ENCODE data around the gene GFOD1. TPM values are rescaled to one million over a fixed set of nuclear protein-coding genes. Genes with fewer than 3 reads are reported as not detected.
A peak's percentile ranks its signal among the peaks of the same experiment; 100 is the strongest.
"Not testable (repeated sequence)": the region's sequence is repeated elsewhere in the genome, so short reads cannot be mapped to it uniquely, and the experiment has no call there.

Gene GFOD1
- total RNA-seq, 1 donor from 2014 or later, result 20.2 TPM

DNA sequence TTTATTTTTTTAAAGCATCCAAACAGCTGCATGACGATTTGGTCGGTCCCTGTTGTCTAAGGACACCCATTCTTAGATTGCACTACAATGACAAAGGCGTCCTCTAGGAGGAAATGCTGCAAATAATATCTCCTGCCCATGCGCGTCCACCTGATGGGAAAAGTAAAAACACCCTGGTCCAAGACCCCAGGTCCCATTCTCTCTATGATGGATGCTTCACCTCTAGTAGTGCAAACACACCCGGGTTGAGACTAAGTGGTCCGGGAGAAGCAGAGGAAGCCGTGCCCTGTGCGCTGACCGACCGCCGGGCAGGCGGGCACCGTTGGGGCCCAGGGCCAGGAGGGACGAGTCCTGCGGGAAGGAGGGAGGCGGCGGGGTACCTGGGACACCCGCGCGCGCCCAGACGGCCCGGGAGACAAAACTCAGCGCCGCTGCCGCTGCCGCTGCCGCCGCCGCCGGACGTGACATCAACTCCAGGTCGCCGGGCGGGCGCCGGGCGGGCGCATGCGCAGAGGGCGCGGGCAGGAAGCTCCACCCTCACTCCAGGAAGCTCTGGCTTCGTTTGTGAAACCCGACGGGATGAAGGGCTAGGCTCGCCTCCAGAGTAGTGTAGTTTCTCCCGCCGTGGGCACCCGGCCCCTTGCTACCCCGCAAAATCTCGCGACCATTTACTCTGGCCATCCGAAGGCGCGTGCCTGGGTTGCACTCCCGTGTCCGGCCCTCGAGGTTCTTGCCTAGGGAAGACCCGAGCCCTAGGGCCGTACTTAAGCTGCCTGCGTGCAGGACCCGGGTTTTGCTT lies 159.1 kb downstream of the GFOD1 start, which contains the start of gene TBC1D7:
Gene TBC1D7 (minus strand): TSS at position 462 of the 799 bp plus-strand sequence. CDS start 1,639 bp downstream, outside the sequence.
- peak within 1 kb of the TSS; percentile 76 for H3K4me3 ChIP-seq
- H3K9me3 ChIP-seq, result no peaks in the 10 kb centered on the region
- no peaks in the 10 kb centered on the region for H3K27me3 ChIP-seq (ENCODE audit: low read depth)
- ATAC-seq (peak; percentile 97 to 99), DNase-seq (peak; percentile 93)
- peaks cover 30% of the 10 kb centered on the region for H3K36me3 ChIP-seq
- TF ChIP-seq CTCF (IDR thresholded peaks at IDR 0.05), result peak; percentile 18
- peaks cover 21% of the 10 kb centered on the region for H3K4me1 ChIP-seq
- H3K27ac ChIP-seq, result peak within 1 kb of the TSS; percentile 89
- intact Hi-C loops (cut with DNase I), result no loop called here

GRCh38 chr6:13327691-13328075 lies 159.7 kb downstream of the GFOD1 start:
- peaks cover 36% of the 10 kb centered on the region for H3K36me3 ChIP-seq
- intact Hi-C loops (cut with DNase I), result no loop called here
- peak in 1 of 2 donors; percentile 3 for ATAC-seq
- H3K4me1 ChIP-seq, result peaks cover 21% of the 10 kb centered on the region
- DNase-seq, result no peak
- H3K27ac ChIP-seq, result peak overlapping the region; percentile 89
- peak overlapping the region; percentile 76 for H3K4me3 ChIP-seq
- no peaks in the 10 kb centered on the region for H3K27me3 ChIP-seq (ENCODE audit: low read depth)
- H3K9me3 ChIP-seq, result no peaks in the 10 kb centered on the region
- no peak for TF ChIP-seq CTCF (IDR thresholded peaks at IDR 0.05)

- intact Hi-C loops (cut with DNase I); H3K27ac ChIP-seq; H3K4me3 ChIP-seq; ATAC-seq; H3K27me3 ChIP-seq (ENCODE audit: low read depth); DNase-seq; H3K9me3 ChIP-seq: not testable (repeated sequence)
- Histone ChIP-seq H3K36me3 (peaks cover 51% of the 10 kb centered on the region), H3K4me1 (peaks cover 21% of the 10 kb centered on the region)
Observed at GRCh38 chr6:13326031-13326586, 161.3 kb downstream of the GFOD1 start.

- Histone ChIP-seq H3K4me3 (no peak overlapping the region), H3K4me1 (no peaks in the 10 kb centered on the region), H3K27me3 (ENCODE audit: low read depth) (no peaks in the 10 kb centered on the region), H3K27ac (no peak overlapping the region), H3K36me3 (peaks cover 99% of the 10 kb centered on the region), H3K9me3 (no peaks in the 10 kb centered on the region)
- no peak for ATAC-seq
- TF ChIP-seq CTCF (IDR thresholded peaks at IDR 0.05), result no peak
- intact Hi-C loops (cut with DNase I), result no loop called here
- no peak for DNase-seq
Observed at GRCh38 chr6:13319891-13320564, 167.4 kb downstream of the GFOD1 start.

DNA sequence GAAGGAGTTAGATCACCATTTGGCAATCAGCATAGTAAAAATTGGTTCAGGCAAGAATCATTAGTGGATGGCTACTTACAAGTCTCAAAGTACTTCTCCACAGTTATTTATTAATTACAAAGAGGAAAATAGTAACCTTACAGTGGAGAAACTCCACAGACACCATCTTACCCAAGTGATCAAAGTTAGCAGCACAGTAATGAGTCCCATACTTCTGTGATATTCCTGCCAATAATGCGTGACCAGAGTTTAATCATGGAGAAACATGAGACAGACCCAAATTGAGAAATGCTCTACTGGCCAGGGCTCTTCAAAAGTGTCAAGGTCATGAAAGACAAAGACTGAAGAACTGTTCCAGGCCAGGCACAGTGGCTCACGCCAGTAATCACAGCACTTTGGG lies 168.6 kb downstream of the GFOD1 start:
- intact Hi-C loops (cut with DNase I), result no loop called here
- Histone ChIP-seq H3K4me1 (no peaks in the 10 kb centered on the region), H3K27ac (no peak overlapping the region), H3K27me3 (ENCODE audit: low read depth) (no peaks in the 10 kb centered on the region), H3K4me3 (no peak overlapping the region), H3K9me3 (no peaks in the 10 kb centered on the region), H3K36me3 (peaks cover 99% of the 10 kb centered on the region)
- DNase-seq, result no peak
- TF ChIP-seq CTCF (IDR thresholded peaks at IDR 0.05), result no peak
- ATAC-seq, result no peak

Data from lower lobe of right lung (tissue), 2 donors.